HG03139 (cell line): Measurements from ENCODE around the gene BOC.

Experiments
- ATAC-seq: cut with Tn5 transposase; IDR thresholded peaks from one replicate; pipeline ENCODE4 v1.9.1; 2021; ENCODE audit not compliant: unreplicated experiment

BOC gene

DNA sequence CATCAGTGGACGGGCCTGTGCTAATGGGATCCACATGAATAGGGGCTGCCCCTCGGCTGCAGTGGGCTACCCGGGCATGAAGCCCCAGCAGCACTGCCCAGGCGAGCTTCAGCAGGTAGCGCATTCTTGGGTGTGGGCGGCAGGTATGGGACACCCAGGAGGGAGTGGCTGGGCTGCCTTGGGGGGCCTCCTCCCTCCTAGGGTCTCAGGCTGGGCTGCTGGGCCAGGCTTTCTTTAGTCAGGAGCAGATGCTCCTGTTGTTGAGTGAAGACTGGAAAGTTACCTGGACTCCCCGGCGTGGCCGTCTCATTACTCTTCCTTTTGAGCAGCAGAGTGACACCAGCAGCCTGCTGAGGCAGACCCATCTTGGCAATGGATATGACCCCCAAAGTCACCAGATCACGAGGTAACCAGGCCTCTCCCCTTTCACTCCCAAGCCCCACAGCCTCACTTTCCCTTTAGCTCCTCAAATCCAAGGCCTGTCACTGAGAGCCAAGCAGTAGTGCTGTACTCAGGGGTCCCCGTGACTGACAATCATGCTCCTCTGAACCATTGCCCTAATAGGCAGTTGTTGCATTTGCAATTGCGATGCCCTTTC, 73.2 kb downstream of the BOC start:
- ATAC-seq = no peak

DNA sequence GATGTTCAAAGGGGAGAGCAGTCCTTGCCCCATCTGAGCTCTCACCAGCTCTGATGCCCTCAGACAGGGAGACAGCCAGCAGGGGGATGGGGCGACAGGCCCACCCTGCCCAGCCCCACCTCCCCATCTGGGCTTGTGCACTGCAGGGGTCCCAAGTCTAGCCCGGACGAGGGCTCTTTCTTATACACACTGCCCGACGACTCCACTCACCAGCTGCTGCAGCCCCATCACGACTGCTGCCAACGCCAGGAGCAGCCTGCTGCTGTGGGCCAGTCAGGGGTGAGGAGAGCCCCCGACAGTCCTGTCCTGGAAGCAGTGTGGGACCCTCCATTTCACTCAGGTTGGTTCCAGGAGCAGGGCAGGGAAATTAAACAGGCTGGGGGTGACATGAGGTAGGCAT, 73.9 kb downstream of the BOC start:
- ATAC-seq = no peak

DNA sequence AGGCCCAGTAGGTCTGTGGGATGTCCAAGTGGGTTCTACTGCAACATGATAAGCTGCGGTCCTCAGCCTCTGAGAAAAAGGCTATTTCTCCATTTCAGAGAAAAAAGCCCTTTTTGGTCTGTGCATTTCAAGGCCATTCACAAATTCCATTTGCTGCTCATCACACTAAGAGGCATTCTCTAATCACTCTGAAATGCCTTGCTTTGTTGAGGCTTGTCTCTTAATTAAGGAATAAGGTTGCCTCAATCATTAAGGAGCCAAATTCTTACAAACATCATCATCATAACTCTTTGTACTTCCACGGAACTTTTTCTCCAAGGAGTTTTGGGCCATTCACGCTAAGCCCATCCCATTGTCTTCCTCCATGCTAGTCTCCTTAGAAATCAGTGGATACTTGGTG, 74.4 kb downstream of the BOC start:
- ATAC-seq = no peak

GRCh38 chr3:113286524-113286923, 75.2 kb downstream of the BOC start:
- no peak for ATAC-seq

DNA sequence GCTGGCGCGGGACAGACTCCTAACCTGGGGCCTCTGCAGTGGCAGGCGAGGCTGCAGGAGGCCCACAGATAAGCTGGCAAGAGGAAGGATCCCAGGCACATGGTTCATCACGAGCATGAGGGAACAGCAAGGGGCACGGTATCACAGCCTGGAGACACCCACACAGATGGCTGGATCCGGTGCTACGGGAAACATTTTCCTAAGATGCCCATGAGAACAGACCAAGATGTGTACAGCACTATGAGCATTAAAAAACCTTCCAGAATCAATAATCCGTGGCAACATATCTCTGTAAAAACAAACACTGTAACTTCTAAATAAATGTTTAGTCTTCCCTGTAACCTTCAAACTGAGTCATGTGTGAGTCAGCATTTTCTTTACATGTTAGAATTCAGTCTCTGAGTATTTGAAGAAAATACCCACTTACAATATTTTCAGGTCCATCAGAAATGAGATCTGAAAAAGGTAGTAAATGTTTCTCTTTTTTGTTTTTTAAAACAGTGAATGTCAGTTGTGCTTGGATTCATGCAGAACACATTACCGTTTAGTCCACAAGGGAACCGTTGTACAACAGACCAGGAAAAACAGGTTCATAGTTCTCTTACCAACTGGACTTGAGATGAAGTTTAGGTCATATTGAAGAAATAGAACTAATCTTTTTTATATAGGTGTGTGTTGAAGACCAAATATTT, 75.9 kb downstream of the BOC start:
- ATAC-seq = no peak

GRCh38 chr3:113287803-113288648, 76.7 kb downstream of the BOC start:
- no peak for ATAC-seq

GRCh38 chr3:113288881-113289280, 77.5 kb downstream of the BOC start:
- ATAC-seq = no peak

DNA sequence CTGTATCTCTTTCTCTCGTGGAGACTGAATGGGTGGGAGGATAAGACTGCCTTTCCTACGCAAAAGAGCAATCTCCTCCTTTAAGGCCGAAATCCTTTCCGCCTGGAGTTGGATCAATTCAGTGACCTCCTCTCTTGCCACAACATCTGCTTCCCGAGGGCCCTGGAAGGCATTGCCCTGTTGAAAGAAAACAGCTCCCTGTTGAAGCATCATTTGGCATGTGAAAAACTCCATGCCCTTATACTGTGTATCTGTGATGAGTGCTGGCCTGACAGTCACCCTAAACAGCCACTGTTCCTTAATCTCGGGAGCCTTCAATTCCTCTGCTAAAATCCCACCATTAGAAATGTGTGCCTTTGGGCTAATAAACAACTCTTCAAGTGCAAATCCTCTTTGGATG, 80.2 kb downstream of the BOC start:
- ATAC-seq = no peak

DNA sequence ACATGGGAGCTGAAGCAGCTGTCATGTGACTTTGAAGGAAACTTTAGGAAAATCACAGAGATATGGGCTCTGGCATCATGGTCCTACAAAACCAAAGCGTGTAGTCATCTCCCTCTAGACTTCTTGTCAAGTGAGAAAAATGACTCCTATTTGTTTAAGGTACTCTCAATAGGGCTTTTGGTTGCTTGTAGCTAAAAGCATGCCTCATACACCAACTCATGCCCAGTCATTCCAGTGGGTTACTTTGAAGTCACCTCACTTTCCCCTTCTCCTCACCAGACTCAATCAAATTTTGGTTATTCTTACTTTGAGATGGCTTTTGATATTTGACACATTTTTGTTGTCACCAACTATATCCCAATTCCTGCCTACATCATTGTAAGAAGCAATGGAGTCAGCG, 81.6 kb downstream of the BOC start:
- no peak for ATAC-seq

- no peak for ATAC-seq
These were observed 82.0 kb downstream of the BOC start for GRCh38 chr3:113293348-113293747.

GRCh38 chr3:113295463-113295862, 84.1 kb downstream of the BOC start:
- ATAC-seq = no peak

DNA sequence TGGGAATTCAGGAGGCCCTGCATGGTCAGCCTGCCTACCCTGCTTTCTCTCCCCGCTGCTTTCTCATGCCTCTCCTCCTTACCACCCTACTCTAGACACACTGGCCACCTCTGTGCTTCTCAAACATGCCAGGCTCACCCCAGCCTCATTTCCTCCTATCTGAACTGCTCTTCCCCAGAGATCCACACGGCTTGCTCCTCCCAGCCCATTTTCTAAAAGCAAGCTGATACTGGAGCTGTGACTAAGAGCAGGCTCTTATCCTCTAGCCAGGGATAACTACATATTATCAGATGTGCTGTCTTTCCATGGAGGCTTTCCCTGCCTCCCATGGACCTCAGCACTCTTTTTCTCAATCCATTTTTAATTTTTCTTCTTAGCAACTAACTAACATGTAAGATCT, 85.9 kb downstream of the BOC start:
- no peak for ATAC-seq

- ATAC-seq = no peak
These were observed 86.5 kb downstream of the BOC start for GRCh38 chr3:113297841-113298240.

- no peak for ATAC-seq
These were observed 89.2 kb downstream of the BOC start for GRCh38 chr3:113300596-113300995.

- ATAC-seq = no peak
These were observed 92.7 kb downstream of the BOC start for GRCh38 chr3:113304102-113304501.

- no peak for ATAC-seq
These were observed 93.6 kb downstream of the BOC start for GRCh38 chr3:113304856-113305540.

- ATAC-seq = no peak
These were observed 99.6 kb downstream of the BOC start for GRCh38 chr3:113310960-113311359.

DNA sequence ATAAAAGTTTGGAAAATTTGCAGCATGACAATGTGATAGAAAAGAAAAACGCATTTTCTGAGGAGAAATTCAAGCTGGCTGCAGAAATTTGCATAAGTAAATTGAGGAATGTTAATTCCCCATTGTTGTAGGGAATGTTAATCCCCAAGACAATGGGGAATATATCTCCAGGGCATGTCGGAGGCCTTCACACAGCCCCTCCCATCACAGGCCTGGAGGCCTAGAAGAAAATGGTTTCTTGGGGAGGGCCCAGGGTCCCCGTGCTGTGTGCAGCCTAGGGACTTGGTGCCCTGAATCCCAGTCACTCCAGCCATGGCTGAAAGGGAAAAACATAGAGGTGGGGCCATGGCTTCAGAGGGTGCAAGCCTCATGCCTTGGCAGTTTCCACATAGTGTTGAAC, 101.1 kb downstream of the BOC start:
- ATAC-seq = no peak

GRCh38 chr3:113314923-113315322, 103.6 kb downstream of the BOC start:
- ATAC-seq = no peak

DNA sequence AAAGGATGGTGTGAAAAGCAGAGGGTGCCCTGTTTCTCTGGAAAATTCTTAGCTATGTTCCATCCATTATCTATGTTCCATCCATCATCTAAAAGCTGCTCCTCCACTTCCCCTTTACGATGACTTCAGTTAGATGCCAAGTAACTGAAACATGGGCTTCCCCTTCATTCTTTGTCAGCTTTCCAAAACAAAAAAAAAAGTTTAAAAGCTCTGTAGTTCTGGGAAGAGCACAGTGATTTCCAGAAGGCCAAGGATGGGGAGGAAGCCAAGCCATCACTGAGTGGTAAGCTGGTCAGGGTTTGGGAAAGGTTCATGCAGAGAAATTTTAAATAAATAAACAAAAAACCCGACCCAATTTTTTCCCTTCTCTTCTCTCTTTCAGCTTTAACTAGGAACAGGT, 118.4 kb downstream of the BOC start:
- ATAC-seq = no peak

- no peak for ATAC-seq
These were observed 119.4 kb downstream of the BOC start for GRCh38 chr3:113330742-113331141.

DNA sequence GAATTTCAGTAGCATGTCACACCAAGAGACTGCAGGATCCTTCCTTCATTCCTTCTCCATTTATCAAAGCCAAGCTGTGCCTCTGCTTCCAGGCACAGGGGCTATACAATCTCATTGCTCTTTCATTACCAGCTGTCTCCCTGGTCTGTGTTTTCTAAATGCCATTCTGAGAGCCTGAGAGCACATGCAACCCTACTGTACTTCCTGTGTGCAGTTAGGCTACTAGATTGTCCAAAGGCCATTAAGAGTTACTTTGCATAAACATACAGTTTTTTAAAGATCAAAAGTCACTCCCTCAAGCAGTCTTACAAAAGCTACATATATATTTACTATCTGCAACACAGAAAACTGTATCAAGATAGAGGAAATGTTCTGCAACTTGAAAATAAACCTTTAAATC, 119.8 kb downstream of the BOC start:
- ATAC-seq = no peak
